ENCODE measurements around the gene SND1.

Gene SND1

DNA sequence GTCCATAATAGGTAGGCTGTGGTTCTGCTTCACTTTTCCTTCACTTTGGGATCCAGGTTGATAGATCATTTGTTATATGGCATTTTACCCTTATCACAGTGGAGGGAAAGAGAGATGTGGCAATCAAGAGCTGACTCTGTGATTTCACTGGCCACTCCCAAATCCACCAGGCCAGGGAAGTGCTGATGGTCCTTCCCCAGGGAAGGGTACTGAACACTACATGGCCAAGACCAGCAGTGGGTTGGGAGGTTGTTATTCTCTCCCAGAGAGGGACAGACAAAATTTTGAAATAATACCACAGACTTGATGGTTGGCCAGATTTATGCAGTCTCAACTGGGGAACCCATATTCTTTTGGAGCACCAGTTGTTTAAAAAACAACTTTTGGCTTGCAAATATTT lies 102.5 kb downstream of the SND1 start:
- TF ChIP-seq, protein P1, sequence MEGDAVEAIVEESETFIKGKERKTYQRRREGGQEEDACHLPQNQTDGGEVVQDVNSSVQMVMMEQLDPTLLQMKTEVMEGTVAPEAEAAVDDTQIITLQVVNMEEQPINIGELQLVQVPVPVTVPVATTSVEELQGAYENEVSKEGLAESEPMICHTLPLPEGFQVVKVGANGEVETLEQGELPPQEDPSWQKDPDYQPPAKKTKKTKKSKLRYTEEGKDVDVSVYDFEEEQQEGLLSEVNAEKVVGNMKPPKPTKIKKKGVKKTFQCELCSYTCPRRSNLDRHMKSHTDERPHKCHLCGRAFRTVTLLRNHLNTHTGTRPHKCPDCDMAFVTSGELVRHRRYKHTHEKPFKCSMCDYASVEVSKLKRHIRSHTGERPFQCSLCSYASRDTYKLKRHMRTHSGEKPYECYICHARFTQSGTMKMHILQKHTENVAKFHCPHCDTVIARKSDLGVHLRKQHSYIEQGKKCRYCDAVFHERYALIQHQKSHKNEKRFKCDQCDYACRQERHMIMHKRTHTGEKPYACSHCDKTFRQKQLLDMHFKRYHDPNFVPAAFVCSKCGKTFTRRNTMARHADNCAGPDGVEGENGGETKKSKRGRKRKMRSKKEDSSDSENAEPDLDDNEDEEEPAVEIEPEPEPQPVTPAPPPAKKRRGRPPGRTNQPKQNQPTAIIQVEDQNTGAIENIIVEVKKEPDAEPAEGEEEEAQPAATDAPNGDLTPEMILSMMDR (IDR thresholded peaks at IDR 0.05; ENCODE audit: borderline replicate concordance, insufficient read depth, low read depth, low read length), result no peak

DNA sequence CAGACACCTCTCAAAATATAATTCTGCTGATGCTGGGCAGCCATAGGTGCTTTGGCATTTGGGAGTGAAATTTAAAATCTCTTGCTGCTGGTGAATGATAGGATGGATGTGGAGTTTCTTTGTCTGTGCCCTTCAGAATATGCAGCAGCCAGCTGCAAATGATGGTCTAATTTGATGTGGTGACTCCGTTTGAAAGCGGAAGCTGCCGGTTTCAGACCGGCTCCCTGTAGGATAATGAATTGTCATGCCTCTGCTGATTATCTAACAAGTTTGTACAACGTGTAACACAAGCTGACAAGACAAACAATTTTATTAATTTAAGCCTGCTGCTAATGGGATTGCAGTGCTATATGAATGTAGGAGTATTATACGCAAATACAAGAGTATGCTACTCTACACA lies 103.5 kb downstream of the SND1 start:
- TF ChIP-seq, protein P1 (IDR thresholded peaks at IDR 0.05; ENCODE audit: borderline replicate concordance, insufficient read depth, low read depth, low read length), result no peak
- H3K4me3 ChIP-seq (ENCODE audit: low read depth, low read length), result no peak overlapping the region

More for the DNA sequence above, 102.5 kb downstream of the SND1 start:
- H3K4me3 ChIP-seq (ENCODE audit: low read depth, low read length), result no peak overlapping the region

- TF ChIP-seq, protein P1 (IDR thresholded peaks at IDR 0.05; ENCODE audit: borderline replicate concordance, insufficient read depth, low read depth, low read length), result no peak
- H3K4me3 ChIP-seq (ENCODE audit: low read depth, low read length), result no peak overlapping the region
Measured at GRCh38 chr7:127755965-127756364, 104.0 kb downstream of the SND1 start.

DNA sequence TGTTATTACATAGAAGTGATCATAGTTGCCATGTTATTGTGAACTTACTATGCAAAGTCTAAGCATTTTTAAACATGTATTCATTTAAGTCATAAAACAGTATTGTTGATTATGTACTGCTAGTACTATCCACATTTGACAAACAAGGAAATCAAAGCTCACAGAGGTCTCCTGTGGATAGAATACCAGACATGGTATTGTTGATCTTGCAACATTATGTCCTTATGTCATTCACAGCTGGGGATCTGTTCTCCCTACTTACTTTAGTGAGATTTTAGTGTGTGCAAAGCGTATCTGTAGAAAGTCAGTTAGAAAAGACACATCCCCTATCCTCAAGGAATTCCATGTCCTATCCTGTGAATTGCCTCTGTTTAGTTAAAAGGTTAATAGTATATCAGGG lies 106.1 kb downstream of the SND1 start:
- TF ChIP-seq, protein P1 (IDR thresholded peaks at IDR 0.05; ENCODE audit: borderline replicate concordance, insufficient read depth, low read depth, low read length), result no peak
- no peak overlapping the region for H3K4me3 ChIP-seq (ENCODE audit: low read depth, low read length)

- TF ChIP-seq, protein P1 (IDR thresholded peaks at IDR 0.05; ENCODE audit: borderline replicate concordance, insufficient read depth, low read depth, low read length), result no peak
- H3K4me3 ChIP-seq (ENCODE audit: low read depth, low read length), result no peak overlapping the region
Measured at GRCh38 chr7:127758845-127759244, 106.9 kb downstream of the SND1 start.

- TF ChIP-seq, protein P1 (IDR thresholded peaks at IDR 0.05; ENCODE audit: borderline replicate concordance, insufficient read depth, low read depth, low read length), result no peak
Measured at GRCh38 chr7:127759945-127760421, 108.0 kb downstream of the SND1 start.

DNA sequence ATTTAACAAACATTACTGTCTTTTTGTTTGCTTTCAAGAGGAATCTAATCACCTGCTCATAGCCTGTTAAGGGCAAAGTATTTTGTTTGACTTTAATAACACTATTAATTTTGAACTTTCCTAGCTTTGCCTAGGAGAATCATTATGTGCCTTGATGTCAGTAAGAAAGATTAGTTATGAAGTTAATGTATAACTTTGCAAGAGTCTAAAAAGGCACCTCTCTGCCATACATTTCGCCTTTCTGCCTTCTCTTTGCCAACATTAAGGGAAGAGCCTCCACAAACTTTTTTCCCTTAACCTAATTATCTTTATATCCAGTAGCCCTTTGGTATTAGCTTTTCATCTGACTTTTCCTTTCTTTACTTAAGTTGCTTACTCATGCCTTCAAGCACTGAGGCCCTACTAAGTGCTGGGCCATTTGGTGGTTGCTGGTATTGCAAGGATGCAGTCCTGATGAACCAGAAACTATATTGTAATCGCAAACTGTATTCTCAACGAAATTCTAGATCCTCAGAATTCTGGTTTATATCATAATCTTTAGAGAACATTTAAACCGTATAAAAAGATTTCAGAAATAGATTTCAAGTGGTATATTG lies 108.5 kb downstream of the SND1 start:
- H3K4me3 ChIP-seq (ENCODE audit: low read depth, low read length), result no peak overlapping the region
- TF ChIP-seq, protein P1 (IDR thresholded peaks at IDR 0.05; ENCODE audit: borderline replicate concordance, insufficient read depth, low read depth, low read length), result no peak

More at GRCh38 chr7:127759945-127760421, 108.0 kb downstream of the SND1 start:
- H3K4me3 ChIP-seq (ENCODE audit: low read depth, low read length), result no peak overlapping the region

All from GM12875 (cell line).